ENCODE data around the gene CCDC66. TPM values are rescaled to one million over a fixed set of nuclear protein-coding genes. Genes with fewer than 3 reads are reported as not detected.

Gene CCDC66
- total RNA-seq, 1 donor: 36.0 TPM

- H3K4me3 ChIP-seq (ENCODE audit: low read depth, low read length): no peak overlapping the region
- TF ChIP-seq CTCF (IDR thresholded peaks at IDR 0.05; ENCODE audit: insufficient read depth, low read length): no peak
- no peak for DNase-seq (ENCODE audit: low read depth)
Measured at GRCh38 chr3:56633181-56633580, 76.2 kb downstream of the CCDC66 start.

GRCh38 chr3:56633602-56634535, 76.9 kb downstream of the CCDC66 start:
- no peak for DNase-seq (ENCODE audit: low read depth)
- H3K4me3 ChIP-seq (ENCODE audit: low read depth, low read length): no peak overlapping the region
- no peak for TF ChIP-seq CTCF (IDR thresholded peaks at IDR 0.05; ENCODE audit: insufficient read depth, low read length)

- TF ChIP-seq CTCF (IDR thresholded peaks at IDR 0.05; ENCODE audit: insufficient read depth, low read length): no peak
- no peak for DNase-seq (ENCODE audit: low read depth)
- no peak overlapping the region for H3K4me3 ChIP-seq (ENCODE audit: low read depth, low read length)
Measured at GRCh38 chr3:56645407-56645806, 88.4 kb downstream of the CCDC66 start.

GRCh38 chr3:56654460-56654859, 97.5 kb downstream of the CCDC66 start:
- no peak for DNase-seq (ENCODE audit: low read depth)
- no peak overlapping the region for H3K4me3 ChIP-seq (ENCODE audit: low read depth, low read length)
- no peak for TF ChIP-seq CTCF (IDR thresholded peaks at IDR 0.05; ENCODE audit: insufficient read depth, low read length)

- no peak for TF ChIP-seq CTCF (IDR thresholded peaks at IDR 0.05; ENCODE audit: insufficient read depth, low read length)
Measured at GRCh38 chr3:56655709-56656108, 98.7 kb downstream of the CCDC66 start.

GRCh38 chr3:56664823-56665222, 107.8 kb downstream of the CCDC66 start:
- no peak for DNase-seq (ENCODE audit: low read depth)
- no peak overlapping the region for H3K4me3 ChIP-seq (ENCODE audit: low read depth, low read length)
- no peak for TF ChIP-seq CTCF (IDR thresholded peaks at IDR 0.05; ENCODE audit: insufficient read depth, low read length)

More at GRCh38 chr3:56655709-56656108, 98.7 kb downstream of the CCDC66 start:
- no peak overlapping the region for H3K4me3 ChIP-seq (ENCODE audit: low read depth, low read length)
- DNase-seq (ENCODE audit: low read depth): no peak
